NK-92 treated with Interleukin-12 subunit alpha and Interleukin-12 subunit beta, amount 100 ng/mL, for 24 hours (cell line): Measurements from ENCODE around the gene HECTD4.
"Not testable (repeated sequence)": the region's sequence is repeated elsewhere in the genome, so short reads cannot be mapped to it uniquely, and the experiment has no call there.

Experiments
- DNase-seq: peaks from one replicate; lab custom pipeline; 2025; lab: John Stamatoyannopoulos, UW

The HECTD4 gene

GRCh38 chr12:112407683-112408082 lies 25.5 kb upstream of the HECTD4 start:
- not testable (repeated sequence) for DNase-seq

- DNase-seq: no peak
Observed at GRCh38 chr12:112406519-112407488, 24.6 kb upstream of the HECTD4 start.

- no peak for DNase-seq
Observed at GRCh38 chr12:112401903-112402498, 19.8 kb upstream of the HECTD4 start.

- no peak for DNase-seq
Observed at GRCh38 chr12:112401054-112401453, 18.8 kb upstream of the HECTD4 start.

- no peak for DNase-seq
Observed at GRCh38 chr12:112393328-112393727, 11.1 kb upstream of the HECTD4 start.

GRCh38 chr12:112389922-112390654 lies 7.9 kb upstream of the HECTD4 start:
- not testable (repeated sequence) for DNase-seq

- DNase-seq: no peak
Observed at GRCh38 chr12:112389228-112389627, 7.0 kb upstream of the HECTD4 start.

- DNase-seq: no peak
Observed at GRCh38 chr12:112386726-112387125, 4.5 kb upstream of the HECTD4 start.

- DNase-seq: no peak
Observed at GRCh38 chr12:112382866-112383265, 635 bp upstream of the HECTD4 start.

GRCh38 chr12:112381406-112381882 lies 787 bp downstream of the HECTD4 start:
- DNase-seq: peak; percentile 33

GRCh38 chr12:112380663-112381405 lies 1.4 kb downstream of the HECTD4 start:
- DNase-seq: no peak

- no peak for DNase-seq
Observed at GRCh38 chr12:112375105-112375504, 7.1 kb downstream of the HECTD4 start.

- DNase-seq: no peak
Observed at GRCh38 chr12:112374166-112374740, 8.0 kb downstream of the HECTD4 start.

- no peak for DNase-seq
Observed at GRCh38 chr12:112370868-112371510, 11.2 kb downstream of the HECTD4 start.

GRCh38 chr12:112370199-112370598 lies 12.0 kb downstream of the HECTD4 start:
- no peak for DNase-seq

- no peak for DNase-seq
Observed at GRCh38 chr12:112368856-112369255, 13.4 kb downstream of the HECTD4 start.

GRCh38 chr12:112367965-112368364 lies 14.3 kb downstream of the HECTD4 start:
- DNase-seq: no peak

GRCh38 chr12:112362310-112362709 lies 19.9 kb downstream of the HECTD4 start:
- DNase-seq: no peak

GRCh38 chr12:112361271-112361670 lies 21.0 kb downstream of the HECTD4 start:
- DNase-seq: no peak

GRCh38 chr12:112359290-112359689 lies 22.9 kb downstream of the HECTD4 start:
- DNase-seq: no peak

GRCh38 chr12:112357214-112357613 lies 25.0 kb downstream of the HECTD4 start:
- DNase-seq: no peak
